Retinal pigment epithelial cell (primary cell): ENCODE results near the gene CSRNP3.

Experiments used
- DNase-seq: peaks from one replicate; pipeline ENCODE4 v3.0.0-alpha.2; 2010; ENCODE audit warnings: low read depth
- H3K4me3 ChIP-seq: 2 replicates; pipeline ENCODE4 v1.5.1; 2011; ENCODE audit warnings: mild to moderate bottlenecking, low read length, control low read depth, moderate library complexity
- CTCF ChIP-seq: conservative IDR thresholded peaks from 2 replicates; pipeline ENCODE4 v1.5.1; 2011; ENCODE audit warnings: low read depth, low read length, control low read depth, inconsistent platforms

CSRNP3 gene

DNA sequence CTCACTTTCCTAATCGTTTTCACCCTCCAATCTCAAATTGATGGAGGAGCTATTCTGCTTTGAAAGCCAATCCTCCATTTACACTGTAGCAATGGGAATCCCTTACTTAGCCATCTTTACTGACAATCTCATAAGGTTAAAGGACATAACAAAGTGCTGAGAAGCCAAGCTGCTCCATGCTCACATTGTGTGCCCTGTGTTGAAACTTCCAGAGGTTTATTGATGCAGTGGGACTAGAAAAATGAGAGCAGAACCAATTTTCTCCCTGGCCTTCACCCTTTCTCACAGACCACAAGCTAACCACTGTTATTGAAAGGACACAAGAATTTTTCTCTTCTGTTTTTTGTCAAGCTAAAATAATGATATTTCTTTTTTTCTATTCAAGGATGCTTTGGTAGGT lies 63.8 kb downstream of the CSRNP3 start:
- H3K4me3 ChIP-seq: no peak overlapping the region
- no peak for TF ChIP-seq CTCF
- DNase-seq: no peak

DNA sequence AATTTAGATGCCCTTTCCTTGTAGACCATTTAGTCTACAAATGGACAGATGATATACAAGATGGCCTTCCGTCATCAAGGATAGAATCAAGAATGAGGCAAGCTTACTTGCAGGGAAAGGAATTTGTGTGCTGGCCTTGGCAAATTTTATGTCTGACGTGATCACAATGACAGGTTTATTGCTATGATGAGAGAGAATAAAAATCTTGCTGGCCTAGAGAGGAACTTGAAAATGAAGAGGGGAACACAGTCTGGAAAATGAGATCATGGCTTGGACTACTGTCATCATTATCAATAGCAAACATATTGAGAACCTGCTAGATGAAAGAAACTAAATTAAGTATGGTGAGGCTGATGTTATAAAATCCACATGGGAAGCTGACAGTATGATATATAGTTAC lies 66.0 kb downstream of the CSRNP3 start:
- H3K4me3 ChIP-seq: no peak overlapping the region
- DNase-seq: no peak
- no peak for TF ChIP-seq CTCF

GRCh38 chr2:165536851-165537499 lies 67.5 kb downstream of the CSRNP3 start:
- DNase-seq: no peak
- no peak overlapping the region for H3K4me3 ChIP-seq
- no peak for TF ChIP-seq CTCF

DNA sequence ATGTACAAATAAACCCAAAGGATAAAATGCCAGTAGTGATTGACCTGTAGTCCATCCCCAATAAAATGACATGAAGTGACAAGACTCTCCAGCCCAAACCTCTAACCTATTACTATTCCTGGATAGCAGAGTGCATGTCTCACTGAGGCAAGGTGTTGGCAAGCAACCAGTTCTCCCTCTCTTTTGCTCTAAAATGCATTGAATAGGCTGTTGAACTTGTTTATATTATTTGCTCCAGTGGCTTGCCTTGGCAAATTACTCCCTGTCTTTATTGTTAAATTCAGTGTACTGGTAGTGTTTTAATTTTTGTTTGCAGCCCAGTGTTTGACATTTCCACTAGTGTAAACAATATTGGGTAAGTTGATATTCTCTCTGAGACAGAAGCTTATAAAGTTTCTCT lies 70.5 kb downstream of the CSRNP3 start:
- no peak for DNase-seq
- TF ChIP-seq CTCF: no peak

GRCh38 chr2:165544897-165545296 lies 75.4 kb downstream of the CSRNP3 start:
- no peak overlapping the region for H3K4me3 ChIP-seq
- DNase-seq: no peak
- TF ChIP-seq CTCF: no peak

More for the DNA sequence above, 70.5 kb downstream of the CSRNP3 start:
- H3K4me3 ChIP-seq: no peak overlapping the region

GRCh38 chr2:165547900-165548299 lies 78.4 kb downstream of the CSRNP3 start:
- no peak overlapping the region for H3K4me3 ChIP-seq
- no peak for TF ChIP-seq CTCF
- DNase-seq: no peak

DNA sequence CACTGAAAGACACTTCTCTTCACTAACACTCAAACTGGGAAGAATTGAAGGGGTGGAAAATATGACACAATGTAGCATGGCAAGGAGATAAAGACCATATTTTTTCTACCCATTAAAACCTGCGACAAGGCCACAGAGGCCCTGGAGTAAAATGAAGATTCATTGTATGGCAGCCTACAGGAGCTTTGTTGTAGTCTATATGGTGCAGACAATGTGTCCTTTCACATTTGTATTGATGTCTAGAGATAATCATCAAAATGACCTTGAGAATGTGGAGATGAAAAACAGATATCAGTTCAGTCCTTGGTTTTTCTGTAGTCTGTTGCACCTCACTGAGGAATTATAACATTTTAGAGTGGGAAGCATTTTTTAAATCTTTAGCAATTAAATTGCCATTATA lies 80.1 kb downstream of the CSRNP3 start:
- TF ChIP-seq CTCF: no peak
- DNase-seq: no peak

More for the DNA sequence above, 80.1 kb downstream of the CSRNP3 start:
- H3K4me3 ChIP-seq: no peak overlapping the region
